HepG2 (cell line): Measurements from ENCODE around the gene NFRKB.

Experiments used
- NFIC ChIP-seq: IDR thresholded peaks from 2 replicates; pipeline ENCODE4 v1.6.1; 2012; ENCODE audit warnings: mild to moderate bottlenecking, low read length, inconsistent platforms
- POLR2A ChIP-seq, 2 experiments: IDR thresholded peaks; 2 replicates each; pipeline ENCODE4 v1.6.1; 2011; ENCODE audit warnings: low read depth in 2 of 2, low read length in 2 of 2, mild to moderate bottlenecking in 1 of 2, moderate library complexity in 1 of 2; ENCODE audit not compliant: insufficient read depth in 1 of 2
- TCF12 ChIP-seq, 2 experiments: fragments of 450-650 bp in 1 of 2; sonication (generic) in 1 of 2; formaldehyde crosslinking in 1 of 2; IDR thresholded peaks; 2 replicates each; pipeline versions ENCODE4 v1.6.1 to v1.8.0; 2017 to 2022; ENCODE audit warnings: antibody characterized with exemption in 1 of 2, mild to moderate bottlenecking in 1 of 2, missing genetic modification reagents in 1 of 2, moderate library complexity in 1 of 2

- TF ChIP-seq NFIC (no peak), TCF12 (IDR thresholded peaks at IDR 0.05) (no peak), TCF12 (CRISPR knock-in tag; IDR thresholded peaks at IDR 0.05) (no peak), POLR2A (IDR thresholded peaks at IDR 0.05; ENCODE audit: insufficient read depth in 1 of 2, low read depth in 2 of 2, low read length in 2 of 2) (no peak)
Measured at GRCh38 chr11:129933891-129934290, 38.5 kb upstream of the NFRKB start.
